ENCODE data around the gene ULK1. TPM values are rescaled to one million over a fixed set of nuclear protein-coding genes. Genes with fewer than 3 reads are reported as not detected.
A peak's percentile ranks its signal among the peaks of the same experiment; 100 is the strongest.

ULK1 gene
- total and polyA plus RNA-seq, 2 of the 13 experiments (the other 11 are each of a cell fraction or from before 2014, with no cell fraction given): 2.8 to 10.1 TPM

- ATAC-seq (no peak), DNase-seq (ENCODE audit: low spot score) (no peak), FAIRE-seq (no peak)
- 33% methylated on average over 12 of the region's 16 CpGs for WGBS (ENCODE audit: low lambda C conversion rate)
- H3K36me3 ChIP-seq (replicated peaks in 1 of 2; ENCODE audit: control insufficient read depth in 1 of 2, insufficient read depth in 2 of 2, low read length in 2 of 2): no peaks in the 10 kb centered on the region
- H3K27ac ChIP-seq (ENCODE audit: extremely low read length, insufficient read depth, low read length): no peak overlapping the region
- no peak overlapping the region for H3K9ac ChIP-seq (ENCODE audit: insufficient read depth, low read depth, low read length)
- in situ Hi-C loops (cut with HindIII; ENCODE audit: extremely low pct_ligation_motif_present, low pct_unique_long_range_greater_than_20kb): no loop called here
- no peaks in the 10 kb centered on the region for H3K79me2 ChIP-seq (ENCODE audit: insufficient read depth, low read length)
- H2AFZ ChIP-seq (ENCODE audit: low read length): no peak overlapping the region
- no peak overlapping the region for H3K4me2 ChIP-seq (ENCODE audit: low read depth, low read length)
- H3K27me3 ChIP-seq (ENCODE audit: control insufficient read depth in 1 of 2, insufficient read depth in 2 of 2, low read length in 2 of 2): peaks cover 11 to 28% of the 10 kb centered on the region in 2 experiments
- H3K4me1 ChIP-seq (ENCODE audit: insufficient read depth, low read length): peaks cover 76% of the 10 kb centered on the region
- H3K9me3 ChIP-seq (ENCODE audit: low read length): no peaks in the 10 kb centered on the region
- POLR2A ChIA-PET: no interaction called here
- intact Hi-C loops (cut with micrococcal nuclease; ENCODE audit: unreplicated experiment): loop anchor here (5.0 kb wide), 2 partner anchors 57 to 147 kb away; no protein-coding TSS in a partner anchor
- no peaks in the 10 kb centered on the region for H4K20me1 ChIP-seq (ENCODE audit: insufficient read depth, low read length)
- no TSS peak for BruUV-seq (replicated peaks)
- CTCF ChIA-PET (ENCODE audit: low intra/inter-chr PET ratio, low total read pairs): no interaction called here
- H3K4me3 ChIP-seq (replicated peaks in 1 of 3; ENCODE audit: insufficient read depth in 1 of 3, low read depth in 2 of 3, low read length in 3 of 3): no peak overlapping the region
- no peak for TF ChIP-seq RBFOX2 (IDR thresholded peaks at IDR 0.05; ENCODE audit: low read depth, low read length)
- TF ChIP-seq SUZ12 (IDR thresholded peaks at IDR 0.05; ENCODE audit: low read depth, low read length): no peak
- TF ChIP-seq FOXM1 (CRISPR knock-in tag; IDR thresholded peaks at IDR 0.05): no peak
- 0 out of 2 replicates have a peak, but pooled peaks have one; percentile 15 for TF ChIP-seq SP2 (CRISPR knock-in tag; IDR thresholded peaks at IDR 0.05)
- TF ChIP-seq ZNF121 (CRISPR knock-in tag; IDR thresholded peaks at IDR 0.05): peak; percentile 84
- TF ChIP-seq, protein P1, sequence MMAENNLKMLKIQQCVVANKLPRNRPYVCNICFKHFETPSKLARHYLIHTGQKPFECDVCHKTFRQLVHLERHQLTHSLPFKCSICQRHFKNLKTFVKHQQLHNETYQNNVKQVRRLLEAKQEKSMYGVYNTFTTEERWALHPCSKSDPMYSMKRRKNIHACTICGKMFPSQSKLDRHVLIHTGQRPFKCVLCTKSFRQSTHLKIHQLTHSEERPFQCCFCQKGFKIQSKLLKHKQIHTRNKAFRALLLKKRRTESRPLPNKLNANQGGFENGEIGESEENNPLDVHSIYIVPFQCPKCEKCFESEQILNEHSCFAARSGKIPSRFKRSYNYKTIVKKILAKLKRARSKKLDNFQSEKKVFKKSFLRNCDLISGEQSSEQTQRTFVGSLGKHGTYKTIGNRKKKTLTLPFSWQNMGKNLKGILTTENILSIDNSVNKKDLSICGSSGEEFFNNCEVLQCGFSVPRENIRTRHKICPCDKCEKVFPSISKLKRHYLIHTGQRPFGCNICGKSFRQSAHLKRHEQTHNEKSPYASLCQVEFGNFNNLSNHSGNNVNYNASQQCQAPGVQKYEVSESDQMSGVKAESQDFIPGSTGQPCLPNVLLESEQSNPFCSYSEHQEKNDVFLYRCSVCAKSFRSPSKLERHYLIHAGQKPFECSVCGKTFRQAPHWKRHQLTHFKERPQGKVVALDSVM (CRISPR knock-in tag; IDR thresholded peaks at IDR 0.05): 0 out of 2 replicates have a peak, but pooled peaks have one; percentile 53
These were observed 39.5 kb upstream of the ULK1 start for GRCh38 chr12:131854861-131855476.

Measured in HepG2 (cell line).